ENCODE measurements around the gene SKOR1. TPM values are rescaled to one million over a fixed set of nuclear protein-coding genes. Genes with fewer than 3 reads are reported as not detected.

Gene SKOR1
- total and polyA plus RNA-seq, 2 of the 4 experiments (the other 2 are of a cell fraction) = 0.03 TPM; not detected in 1

GRCh38 chr15:67840749-67841512, 15.6 kb downstream of the SKOR1 start:
- in situ Hi-C loops (cut with MboI; ENCODE audit: low sequenced_read_pairs) (no loop called here), intact Hi-C loops (cut with micrococcal nuclease) (loop anchor here (2.0 kb wide), 2 partner anchors 314 to 370 kb away; no protein-coding TSS in a partner anchor), dilution Hi-C loops (cut with HindIII; ENCODE audit: low sequenced_read_pairs, unreplicated experiment) (no loop called here)
- Histone ChIP-seq H3K36me3 (ENCODE audit: control insufficient read depth, insufficient read depth, low read length) (no peaks in the 10 kb centered on the region), H3K9me3 (ENCODE audit: control insufficient read depth, insufficient read depth, low read length) (no peaks in the 10 kb centered on the region), H3K4me2 (ENCODE audit: low read depth, low read length) (peak overlapping the region; percentile 85), H3K4ac (ENCODE audit: low read depth, low read length) (peak overlapping the region; percentile 81), H2BK15ac (ENCODE audit: low read depth, low read length) (no peak overlapping the region), H3K27ac (ENCODE audit: insufficient read depth, low read length) (peak overlapping the region; percentile 96), H3K4me1 (ENCODE audit: control insufficient read depth, insufficient read depth, low read length) (peaks cover 15% of the 10 kb centered on the region; the same call in 1 of the 2 replicates), H2AK5ac (ENCODE audit: low read depth, low read length) (peak overlapping the region; percentile 56; the same call in 1 of the 2 replicates), H3K14ac (replicated peaks; ENCODE audit: low read depth, low read length) (peak overlapping the region; percentile 51), H4K91ac (ENCODE audit: insufficient read depth, low read depth, low read length) (peak overlapping the region; percentile 55; the same call in 1 of the 2 replicates), H2BK120ac (ENCODE audit: low read depth, low read length) (no peak overlapping the region), H3K4me3 (ENCODE audit: insufficient read depth, low read depth, low read length) (peak overlapping the region; percentile 74), H4K8ac (ENCODE audit: low read depth in 2 of 2, low read length in 2 of 2) (peak overlapping the region; percentile 78 to 95; a peak in 2 of 4 replicates), H2AK9ac (replicated peaks; ENCODE audit: low read depth, low read length, poor library complexity) (peak overlapping the region; percentile 85), H3K56ac (ENCODE audit: extremely low read depth, insufficient read depth, low read length) (peak overlapping the region; percentile 81; the same call in 1 of the 2 replicates), H3K27me3 (ENCODE audit: control insufficient read depth, insufficient read depth, low read length) (peaks cover 15% of the 10 kb centered on the region), H4K20me1 (ENCODE audit: insufficient read depth, low read length) (no peaks in the 10 kb centered on the region), H3K23ac (ENCODE audit: low read depth, low read length) (peak overlapping the region; percentile 41), H2BK5ac (ENCODE audit: low read depth, low read length, poor library complexity, severe bottlenecking) (peak overlapping the region; percentile 74), H3K9ac (ENCODE audit: low read depth, low read length) (peak overlapping the region; percentile 93), H2BK20ac (ENCODE audit: low read depth, low read length) (no peak overlapping the region), H2AFZ (replicated peaks; ENCODE audit: low read length, poor library complexity) (peak overlapping the region; percentile 99), H3K9me1 (ENCODE audit: insufficient read depth, low read length) (0 out of 2 replicates have a peak, but pooled peaks cover 6% of the 10 kb centered on the region), H4K5ac (ENCODE audit: low read depth, low read length) (0 out of 2 replicates have a peak overlapping the region, but pooled peaks have one; percentile 4), H3K79me1 (ENCODE audit: low read depth in 1 of 2, low read length in 2 of 2) (no peaks in the 10 kb centered on the region), H3K18ac (ENCODE audit: low read depth, low read length) (peak overlapping the region; percentile 75; the same call in 1 of the 2 replicates)
- DNase-seq = peak; percentile 58
- no TSS peak for BruUV-seq (replicated peaks)
- 11% methylated on average over 9 of the region's 17 CpGs; no CpG with 5 or more reads in 1 of the 2 experiments for WGBS, 2 experiments (ENCODE audit: extremely low coverage in 2 of 2, insufficient read length in 1 of 2)
- ATAC-seq (ENCODE audit: low read depth) = peak; percentile 8; the same call in 1 of the 2 replicates
- CTCF ChIA-PET = interaction anchor here (1.4 kb wide), 1 partner anchor 312 kb away, joined by 3 read pairs; no protein-coding TSS in a partner anchor
- POLR2A ChIA-PET (ENCODE audit: unreplicated experiment) = interaction anchor here (0.6 to 0.7 kb wide), 2 partner anchors 333 to 383 kb away, joined by 7 to 14 read pairs; no protein-coding TSS in a partner anchor
- TF ChIP-seq CHD1 (IDR thresholded peaks at IDR 0.05; ENCODE audit: low read depth, low read length) (no peak), MAFK (IDR thresholded peaks at IDR 0.05; ENCODE audit: low read depth, low read length) (no peak), BHLHE40 (IDR thresholded peaks at IDR 0.05; ENCODE audit: low read depth, low read length) (no peak), MXI1 (IDR thresholded peaks at IDR 0.05; ENCODE audit: borderline replicate concordance, low read depth, low read length) (no peak), ELK1 (IDR thresholded peaks at IDR 0.05; ENCODE audit: borderline replicate concordance, low read depth, low read length) (no peak), RAD21 (IDR thresholded peaks at IDR 0.05; ENCODE audit: low read length) (0 out of 2 replicates have a peak, but pooled peaks have one; percentile 8), POLR2A (IDR thresholded peaks at IDR 0.05; ENCODE audit: low read depth, low read length) (no peak), CTCF (conservative IDR thresholded peaks at IDR 0.05; ENCODE audit: low read depth, low read length) (0 out of 2 replicates have a peak, but pooled peaks have one; percentile 4), MAZ (IDR thresholded peaks at IDR 0.05; ENCODE audit: borderline replicate concordance, low read depth, low read length) (no peak), FOS (IDR thresholded peaks at IDR 0.05; ENCODE audit: low read depth, low read length) (no peak), SMC3 (IDR thresholded peaks at IDR 0.05; ENCODE audit: low read depth, low read length) (no peak), NFE2L2 (IDR thresholded peaks at IDR 0.05; ENCODE audit: low read depth, low read length) (no peak), RCOR1 (IDR thresholded peaks at IDR 0.05; ENCODE audit: insufficient replicate concordance, low read length) (no peak), CEBPB (IDR thresholded peaks at IDR 0.05; ENCODE audit: low read depth, low read length) (no peak), RFX5 (IDR thresholded peaks at IDR 0.05; ENCODE audit: low read depth, low read length) (no peak)
